MM.1S (cell line): ENCODE results near the gene ALPP.

Experiments used
- DNase-seq: peaks from one replicate; pipeline ENCODE4 v3.0.0-alpha.2; 2015
- H2AFZ ChIP-seq: fragments of 300-600 bp; sonication (generic); 2 replicates; pipeline ENCODE4 v1.6.0; 2016; ENCODE audit warnings: antibody characterized with exemption, low read length
- H3F3A ChIP-seq: fragments of 300-600 bp; sonication (generic); 2 replicates; pipeline ENCODE4 v1.6.1; 2016; ENCODE audit warnings: mild to moderate bottlenecking, antibody characterized with exemption, low read length, moderate library complexity, mixed read lengths; ENCODE audit not compliant: insufficient read depth
- H3K27ac ChIP-seq: fragments of 300-600 bp; sonication (generic); 2 replicates; pipeline ENCODE4 v1.5.1; 2016; ENCODE audit warnings: mild to moderate bottlenecking, low read length
- H3K27me3 ChIP-seq: fragments of 300-600 bp; sonication (generic); replicated peaks from 2 replicates; pipeline ENCODE4 v1.6.0; 2016; ENCODE audit warnings: low read length; ENCODE audit not compliant: insufficient read depth
- H3K36me3 ChIP-seq: fragments of 300-600 bp; sonication (generic); replicated peaks from 2 replicates; pipeline ENCODE4 v1.6.1; 2016; ENCODE audit warnings: mild to moderate bottlenecking, low read length, mixed read lengths; ENCODE audit not compliant: insufficient read depth
- H3K4me1 ChIP-seq: fragments of 300-600 bp; sonication (generic); 2 replicates; pipeline ENCODE4 v1.6.1; 2016; ENCODE audit warnings: low read length, mixed read lengths
- H3K4me2 ChIP-seq: fragments of 300-600 bp; sonication (generic); 2 replicates; pipeline ENCODE4 v1.6.0; 2016; ENCODE audit warnings: low read depth, low read length
- H3K4me3 ChIP-seq: fragments of 300-600 bp; sonication (generic); 2 replicates; pipeline ENCODE4 v1.5.1; 2016; ENCODE audit warnings: low read length, mixed read lengths
- H3K79me2 ChIP-seq: fragments of 300-600 bp; sonication (generic); 2 replicates; pipeline ENCODE4 v1.6.1; 2016; ENCODE audit warnings: mixed run types, low read length, mixed read lengths
- H3K9ac ChIP-seq: fragments of 300-600 bp; sonication (generic); 2 replicates; pipeline ENCODE4 v1.6.1; 2016; ENCODE audit warnings: low read length, mixed read lengths
- H3K9me2 ChIP-seq: fragments of 300-600 bp; sonication (generic); replicated peaks from 2 replicates; pipeline ENCODE4 v1.6.1; 2016; ENCODE audit warnings: mild to moderate bottlenecking, low read length, mixed read lengths; ENCODE audit not compliant: insufficient read depth
- H3K9me3 ChIP-seq: fragments of 300-600 bp; sonication (generic); replicated peaks from 2 replicates; pipeline ENCODE4 v1.6.1; 2016; ENCODE audit warnings: mild to moderate bottlenecking, low read length, mixed read lengths; ENCODE audit not compliant: insufficient read depth
- H4K20me1 ChIP-seq: fragments of 300-600 bp; sonication (generic); 2 replicates; pipeline ENCODE4 v1.6.1; 2016; ENCODE audit warnings: mild to moderate bottlenecking, low read length, moderate library complexity, mixed read lengths; ENCODE audit not compliant: insufficient read depth
- CTCF ChIP-seq: fragments of 300-600 bp; sonication (generic); IDR thresholded peaks from 2 replicates; pipeline ENCODE4 v1.5.1; 2016; ENCODE audit warnings: antibody characterized with exemption, low read length, mixed read lengths
- EZH2 ChIP-seq: fragments of 300-600 bp; sonication (generic); optimal IDR thresholded peaks from 2 replicates; pipeline ENCODE3; 2017; ENCODE audit warnings: low read depth, mild to moderate bottlenecking, antibody characterized with exemption, low read length, mixed read lengths
- EZH2phosphoT487 ChIP-seq: fragments of 300-600 bp; sonication (generic); IDR thresholded peaks from 2 replicates; pipeline ENCODE4 v1.6.1; 2018; ENCODE audit warnings: antibody characterized with exemption, low read length

Gene ALPP

GRCh38 chr2:232372231-232373208 lies 6.0 kb upstream of the ALPP start:
- Histone ChIP-seq H3K9me3 (no peaks in the 10 kb centered on the region), H3K4me2 (no peak overlapping the region)

GRCh38 chr2:232374356-232374755 lies 4.2 kb upstream of the ALPP start:
- DNase-seq = no peak
- Histone ChIP-seq H3K9ac (no peak overlapping the region), H3K4me3 (no peak overlapping the region), H3K27me3 (no peaks in the 10 kb centered on the region), H3K36me3 (no peaks in the 10 kb centered on the region), H3K4me2 (no peak overlapping the region), H3K27ac (no peak overlapping the region), H3K9me3 (no peaks in the 10 kb centered on the region), H3K79me2 (no peaks in the 10 kb centered on the region), H3K9me2 (no peaks in the 10 kb centered on the region), H3F3A (no peaks in the 10 kb centered on the region), H4K20me1 (no peaks in the 10 kb centered on the region), H3K4me1 (no peaks in the 10 kb centered on the region), H2AFZ (no peak overlapping the region)
- TF ChIP-seq CTCF (no peak), EZH2phosphoT487 (no peak), EZH2 (no peak)

More at GRCh38 chr2:232372231-232373208, 6.0 kb upstream of the ALPP start:
- no peaks in the 10 kb centered on the region for H3K4me1 ChIP-seq
- H3K4me3 ChIP-seq = no peak overlapping the region
- H3K27ac ChIP-seq = no peak overlapping the region
- H3F3A ChIP-seq = no peaks in the 10 kb centered on the region
- H3K36me3 ChIP-seq = no peaks in the 10 kb centered on the region
- H3K79me2 ChIP-seq = no peaks in the 10 kb centered on the region
- TF ChIP-seq EZH2 (no peak), EZH2phosphoT487 (no peak), CTCF (no peak)
- no peaks in the 10 kb centered on the region for H4K20me1 ChIP-seq
- no peak overlapping the region for H2AFZ ChIP-seq
- H3K27me3 ChIP-seq = no peaks in the 10 kb centered on the region
- no peak overlapping the region for H3K9ac ChIP-seq
- no peak for DNase-seq
- no peaks in the 10 kb centered on the region for H3K9me2 ChIP-seq

- H3K9ac ChIP-seq = no peak overlapping the region
- no peaks in the 10 kb centered on the region for H3K36me3 ChIP-seq
- H3K79me2 ChIP-seq = no peaks in the 10 kb centered on the region
- H2AFZ ChIP-seq = no peak overlapping the region
- H4K20me1 ChIP-seq = no peaks in the 10 kb centered on the region
- no peaks in the 10 kb centered on the region for H3F3A ChIP-seq
- no peak overlapping the region for H3K4me2 ChIP-seq
- TF ChIP-seq EZH2phosphoT487 (no peak), CTCF (no peak), EZH2 (no peak)
- DNase-seq = no peak
- no peak overlapping the region for H3K27ac ChIP-seq
- no peaks in the 10 kb centered on the region for H3K4me1 ChIP-seq
- H3K4me3 ChIP-seq = no peak overlapping the region
- no peaks in the 10 kb centered on the region for H3K27me3 ChIP-seq
- H3K9me3 ChIP-seq = no peaks in the 10 kb centered on the region
- H3K9me2 ChIP-seq = no peaks in the 10 kb centered on the region
Observed at GRCh38 chr2:232375164-232375563, 3.4 kb upstream of the ALPP start.
